GM21737 (cell line): Measurements from ENCODE around the gene KLK14.

Source experiments
- ATAC-seq: cut with Tn5 transposase; IDR thresholded peaks from one replicate; pipeline ENCODE4 v1.9.1; 2021; ENCODE audit warnings: mild to moderate bottlenecking, moderate library complexity; ENCODE audit not compliant: unreplicated experiment

Gene KLK14

GRCh38 chr19:51055866-51056265 lies 26.8 kb downstream of the KLK14 start:
- ATAC-seq = no peak

DNA sequence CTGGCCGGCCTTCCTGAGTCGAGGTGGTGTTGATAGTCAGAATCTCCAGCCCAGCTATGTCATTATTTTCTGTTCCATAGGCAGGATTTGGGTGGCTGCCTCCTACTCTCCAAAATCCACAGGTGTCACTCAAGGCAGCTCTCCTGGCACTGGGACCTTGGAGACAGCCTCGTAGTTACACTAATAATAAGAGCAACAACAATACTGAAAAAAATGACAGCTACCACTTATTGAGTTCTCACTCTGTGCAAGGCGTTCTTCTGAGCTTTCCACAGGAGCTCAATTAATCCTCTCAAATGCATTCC lies 35.7 kb downstream of the KLK14 start:
- ATAC-seq = no peak

DNA sequence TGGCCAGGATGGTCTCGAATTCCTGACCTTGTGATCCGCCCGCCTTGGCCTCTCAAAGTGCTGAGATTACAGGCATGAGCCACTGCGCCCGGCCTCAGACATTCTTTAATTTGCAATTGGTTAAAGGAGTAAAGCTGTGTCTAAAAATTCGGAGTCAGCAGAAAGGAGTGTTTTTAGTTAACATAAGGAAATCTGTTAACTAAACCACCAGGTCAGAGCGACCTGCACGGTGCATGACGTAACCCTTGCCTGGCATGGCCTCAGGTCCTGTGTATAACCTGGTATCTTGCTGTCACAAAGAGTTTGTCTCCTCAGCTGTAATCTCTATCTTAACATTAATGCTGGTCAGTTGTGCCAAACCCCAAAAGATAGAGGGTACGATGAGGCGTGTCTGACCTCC lies 38.4 kb downstream of the KLK14 start:
- no peak for ATAC-seq

DNA sequence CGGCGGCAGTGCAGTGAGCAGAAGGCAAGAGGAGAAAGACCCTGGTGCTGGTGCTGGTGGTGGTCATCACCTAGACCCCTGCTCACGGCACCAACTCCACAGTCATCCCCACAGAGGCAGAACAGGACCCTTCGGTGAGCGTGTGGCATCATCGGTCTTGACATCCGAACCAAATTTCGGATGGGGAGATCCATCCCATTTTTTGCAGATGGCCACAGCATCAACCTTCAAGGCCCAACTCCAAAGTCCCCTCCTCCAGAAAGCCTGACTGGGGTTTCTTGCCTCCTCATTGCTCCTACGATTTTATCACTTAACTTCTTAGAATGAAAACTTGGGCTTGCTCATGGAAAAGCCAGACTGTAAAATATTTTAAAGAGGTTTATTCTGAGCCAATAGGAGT lies 39.2 kb downstream of the KLK14 start:
- ATAC-seq = no peak

- ATAC-seq = no peak
These were observed 42.5 kb downstream of the KLK14 start for GRCh38 chr19:51040151-51040550.

DNA sequence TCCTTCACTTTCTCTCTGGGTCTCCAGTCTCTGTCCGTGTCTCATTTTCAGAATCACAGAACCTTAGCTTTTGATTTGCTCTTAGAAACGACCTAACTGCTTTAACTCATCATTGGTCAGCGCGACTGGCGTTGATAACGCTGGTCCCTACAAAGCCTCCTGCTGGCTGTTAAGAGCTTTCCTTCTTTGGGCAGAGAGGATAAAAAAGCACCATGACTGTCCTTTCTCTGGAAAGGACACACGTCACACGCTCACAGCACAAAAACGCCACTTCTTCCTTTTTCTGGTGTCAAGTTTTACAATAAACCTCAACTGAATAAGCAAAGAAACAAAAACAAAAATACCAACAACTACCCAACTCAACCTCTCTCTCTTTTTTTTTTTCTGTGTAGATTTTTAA lies 46.2 kb downstream of the KLK14 start:
- ATAC-seq = no peak

DNA sequence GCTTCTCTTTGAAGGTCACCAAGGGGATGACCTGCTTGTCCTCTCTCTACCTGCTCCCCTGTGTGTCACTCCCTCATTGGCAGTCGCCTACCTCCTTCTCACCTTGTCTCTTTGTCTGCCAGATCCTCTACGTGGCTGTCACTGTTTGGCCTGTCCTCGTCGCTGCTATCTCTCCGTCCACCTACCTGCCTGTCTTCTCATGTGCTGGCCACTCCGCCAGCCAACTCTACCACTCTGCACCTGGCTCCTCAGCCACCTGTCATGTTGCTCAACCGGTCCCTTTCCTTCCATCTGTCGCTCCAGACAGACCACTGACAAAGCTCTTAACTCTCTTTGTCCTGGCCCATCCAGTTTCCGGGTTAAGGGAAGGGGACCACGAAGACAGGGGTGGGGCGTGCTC lies 48.0 kb downstream of the KLK14 start, which contains the start of gene KLK12:
TSS of gene KLK12 (minus strand) at position 299 of the 400 bp plus-strand sequence. CDS start 381 bp downstream, outside the sequence.
- no peak for ATAC-seq

- no peak for ATAC-seq
These were observed 50.8 kb downstream of the KLK14 start for GRCh38 chr19:51031880-51032225.

- ATAC-seq = no peak
These were observed 51.3 kb downstream of the KLK14 start for GRCh38 chr19:51031220-51031879.

DNA sequence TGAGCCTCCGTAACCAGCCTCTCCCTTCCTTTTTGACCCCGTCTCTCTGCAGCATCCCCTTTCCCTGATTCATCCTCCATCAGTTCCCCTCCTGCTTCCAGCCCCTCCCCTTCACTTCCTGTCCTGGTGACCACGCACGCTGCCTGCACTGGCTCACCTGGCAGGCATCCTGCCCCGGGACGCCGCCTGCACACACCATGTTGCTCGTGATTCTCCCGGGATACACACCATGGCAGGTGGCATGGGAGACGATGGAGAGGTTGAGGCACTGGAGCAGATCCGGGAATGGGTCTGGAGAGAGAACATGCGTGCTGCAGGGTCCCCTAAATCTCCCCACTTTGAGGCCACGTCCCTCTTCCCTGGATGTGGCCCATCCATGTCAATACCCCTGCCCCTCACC lies 52.1 kb downstream of the KLK14 start:
- no peak for ATAC-seq

- ATAC-seq = no peak
These were observed 53.0 kb downstream of the KLK14 start for GRCh38 chr19:51029718-51030117.
